Epithelial cell of proximal tubule (primary cell): ENCODE measurements around the gene RBM44. TPM values are rescaled to one million over a fixed set of nuclear protein-coding genes. Genes with fewer than 3 reads are reported as not detected.
"Not testable (repeated sequence)": the region's sequence is repeated elsewhere in the genome, so short reads cannot be mapped to it uniquely, and the experiment has no call there.

ENCODE experiments used
- DNase-seq: peaks from one replicate; pipeline ENCODE4 v3.0.0-alpha.2; 2011; ENCODE audit warnings: low read depth
- H3K4me3 ChIP-seq: 2 replicates; pipeline ENCODE4 v1.5.1; 2011; ENCODE audit warnings: low read depth, mild to moderate bottlenecking, low read length
- total RNA-seq: library from RNA; depleted of rRNA; stranded (reverse); fragments of >200 nt; gene quantifications from 2 replicates; pipeline ENCODE4 v1.2.3, GENCODE V29; 2015
- TF ChIP-seq, protein P1 (sequence below): conservative IDR thresholded peaks from 2 replicates; pipeline ENCODE4 v1.5.1; 2012; ENCODE audit warnings: low read depth, mild to moderate bottlenecking, low read length

Gene RBM44, protein sequence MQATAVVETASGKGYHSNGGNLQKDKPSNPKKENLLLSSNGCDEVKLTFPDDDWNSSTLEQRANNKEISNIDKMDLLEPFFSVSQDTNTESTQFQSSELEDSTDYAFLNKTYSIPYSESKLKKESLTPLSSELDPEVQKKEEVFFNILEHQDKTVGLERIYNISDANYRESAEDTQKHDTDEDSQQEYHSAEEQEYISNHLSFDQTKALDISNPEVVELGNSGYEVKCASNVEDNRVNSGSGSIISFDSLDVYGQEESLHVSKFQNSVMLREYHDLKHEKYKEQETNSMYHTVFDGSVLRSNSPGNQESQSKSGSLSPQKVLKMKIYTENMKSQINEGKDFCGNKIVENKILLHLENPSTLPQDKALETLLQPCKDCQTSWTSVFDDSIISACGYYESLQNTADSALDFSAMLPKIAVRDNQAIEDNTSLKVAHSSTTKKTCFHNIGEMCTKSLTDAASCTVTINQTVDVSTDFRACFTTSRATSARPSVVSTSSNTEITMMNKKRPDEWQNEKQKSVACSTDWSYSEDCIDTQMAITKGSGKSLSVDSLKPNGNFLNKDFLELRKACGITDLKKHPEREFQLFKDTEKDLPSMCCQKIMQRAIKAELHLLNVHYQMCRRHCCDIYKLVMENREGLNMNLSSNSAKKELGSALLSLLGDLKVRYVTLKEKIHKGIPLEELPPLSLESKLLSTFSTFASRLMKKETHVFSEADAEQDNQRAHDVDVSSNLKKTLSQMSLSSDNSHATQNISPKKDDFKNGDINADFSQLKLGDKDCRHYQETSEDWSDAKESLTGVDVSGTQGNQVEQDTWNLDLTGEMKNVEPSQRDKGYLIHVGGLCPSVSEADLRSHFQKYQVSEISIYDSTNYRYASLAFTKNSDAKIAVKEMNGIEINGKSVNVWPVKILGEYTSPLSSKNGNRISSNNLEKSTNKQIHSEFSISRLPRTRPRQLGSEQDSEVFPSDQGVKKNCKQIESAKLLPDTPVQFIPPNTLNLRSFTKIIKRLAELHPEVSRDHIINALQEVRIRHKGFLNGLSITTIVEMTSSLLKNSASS
- 0.14 and 0.75 TPM in 2 replicates for total RNA-seq

DNA sequence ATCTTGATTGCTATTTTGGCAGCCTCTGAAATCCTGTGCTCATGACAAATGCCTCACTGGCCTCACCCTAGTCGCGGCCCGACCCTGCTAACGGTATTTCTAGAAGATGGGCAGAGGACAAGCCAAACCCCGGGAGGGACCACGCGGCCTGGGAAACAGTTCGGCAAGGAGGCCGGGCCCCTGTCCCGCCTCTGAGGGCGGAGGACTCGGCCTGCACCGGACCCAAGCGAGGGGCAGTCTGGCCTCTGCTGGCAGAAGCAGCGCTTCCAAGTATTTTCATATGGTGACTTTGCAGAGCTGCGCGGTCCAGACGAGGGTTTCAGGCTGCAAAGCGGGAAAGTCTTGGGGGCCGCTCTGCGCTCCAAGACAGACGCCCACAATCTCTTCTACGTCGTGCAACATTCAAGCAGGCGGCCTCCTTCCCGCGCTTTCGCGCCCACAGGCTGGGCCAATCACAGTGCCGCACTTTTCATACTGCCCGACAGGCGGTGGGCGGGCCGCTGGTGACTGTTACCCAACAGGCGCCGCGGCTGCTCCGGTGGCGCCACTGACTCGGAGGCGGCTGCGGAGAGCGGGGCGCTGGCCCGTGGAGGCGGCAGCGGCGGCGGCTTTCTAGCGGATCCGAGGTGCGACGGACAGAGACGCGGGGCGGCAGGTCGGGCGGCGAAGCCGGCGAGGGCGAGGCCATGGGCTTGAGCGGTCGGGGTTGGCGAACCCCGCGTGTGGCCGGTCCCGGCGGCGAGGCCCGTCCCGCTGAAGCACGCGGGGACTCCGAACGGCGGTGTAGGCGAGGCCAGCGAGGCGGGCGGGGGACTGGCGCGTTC is at the start of gene RBM44:
Gene RBM44, plus strand, starts transcription at position 544 of the 824 bp plus-strand sequence. CDS start 14,831 bp downstream, outside the sequence.
- DNase-seq: no peak
- no peak within 1 kb of the TSS for H3K4me3 ChIP-seq
- TF ChIP-seq, protein P1, sequence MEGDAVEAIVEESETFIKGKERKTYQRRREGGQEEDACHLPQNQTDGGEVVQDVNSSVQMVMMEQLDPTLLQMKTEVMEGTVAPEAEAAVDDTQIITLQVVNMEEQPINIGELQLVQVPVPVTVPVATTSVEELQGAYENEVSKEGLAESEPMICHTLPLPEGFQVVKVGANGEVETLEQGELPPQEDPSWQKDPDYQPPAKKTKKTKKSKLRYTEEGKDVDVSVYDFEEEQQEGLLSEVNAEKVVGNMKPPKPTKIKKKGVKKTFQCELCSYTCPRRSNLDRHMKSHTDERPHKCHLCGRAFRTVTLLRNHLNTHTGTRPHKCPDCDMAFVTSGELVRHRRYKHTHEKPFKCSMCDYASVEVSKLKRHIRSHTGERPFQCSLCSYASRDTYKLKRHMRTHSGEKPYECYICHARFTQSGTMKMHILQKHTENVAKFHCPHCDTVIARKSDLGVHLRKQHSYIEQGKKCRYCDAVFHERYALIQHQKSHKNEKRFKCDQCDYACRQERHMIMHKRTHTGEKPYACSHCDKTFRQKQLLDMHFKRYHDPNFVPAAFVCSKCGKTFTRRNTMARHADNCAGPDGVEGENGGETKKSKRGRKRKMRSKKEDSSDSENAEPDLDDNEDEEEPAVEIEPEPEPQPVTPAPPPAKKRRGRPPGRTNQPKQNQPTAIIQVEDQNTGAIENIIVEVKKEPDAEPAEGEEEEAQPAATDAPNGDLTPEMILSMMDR: no peak

DNA sequence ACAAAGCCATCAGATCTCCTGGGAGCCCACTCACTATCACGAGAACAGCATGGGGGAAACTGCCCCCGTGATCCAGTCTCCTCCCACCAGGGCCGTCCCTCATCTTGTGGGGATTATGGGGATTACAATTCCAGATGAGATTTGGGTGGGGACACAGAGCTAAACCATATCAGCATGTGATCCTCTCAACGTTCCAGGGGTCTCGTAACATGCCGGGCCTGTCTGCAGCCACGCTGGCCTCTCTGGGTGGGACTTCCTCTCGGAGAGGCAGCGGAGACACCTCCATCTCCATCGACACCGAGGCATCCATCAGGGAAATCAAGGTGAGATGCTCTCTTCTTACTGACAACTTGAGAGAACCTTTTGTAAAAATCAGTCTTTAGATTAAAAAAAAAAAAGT is 49.6 kb upstream of the RBM44 start:
- TF ChIP-seq, protein P1: no peak
- DNase-seq: no peak
- H3K4me3 ChIP-seq: no peak overlapping the region

DNA sequence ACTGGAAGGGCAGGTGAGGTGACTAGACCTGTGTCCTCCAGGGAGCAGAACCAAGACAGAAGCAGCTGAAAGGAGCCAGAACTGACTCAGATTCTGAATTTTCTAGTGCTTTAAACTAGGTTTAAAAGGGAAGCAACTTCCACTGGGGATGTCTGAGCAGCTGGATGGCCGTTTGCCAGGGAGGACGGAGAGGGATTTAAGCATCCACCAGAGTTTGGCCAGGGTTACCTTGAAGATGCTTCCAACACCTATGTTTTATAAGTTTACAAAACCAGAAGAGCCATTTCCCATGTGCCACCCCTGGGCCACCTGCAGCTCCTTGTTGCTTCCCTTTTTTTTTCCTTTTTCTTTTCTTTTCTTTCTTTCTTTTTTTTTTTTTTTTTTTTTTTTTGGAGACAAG is 48.6 kb upstream of the RBM44 start:
- TF ChIP-seq, protein P1: no peak
- H3K4me3 ChIP-seq: no peak overlapping the region
- no peak for DNase-seq

DNA sequence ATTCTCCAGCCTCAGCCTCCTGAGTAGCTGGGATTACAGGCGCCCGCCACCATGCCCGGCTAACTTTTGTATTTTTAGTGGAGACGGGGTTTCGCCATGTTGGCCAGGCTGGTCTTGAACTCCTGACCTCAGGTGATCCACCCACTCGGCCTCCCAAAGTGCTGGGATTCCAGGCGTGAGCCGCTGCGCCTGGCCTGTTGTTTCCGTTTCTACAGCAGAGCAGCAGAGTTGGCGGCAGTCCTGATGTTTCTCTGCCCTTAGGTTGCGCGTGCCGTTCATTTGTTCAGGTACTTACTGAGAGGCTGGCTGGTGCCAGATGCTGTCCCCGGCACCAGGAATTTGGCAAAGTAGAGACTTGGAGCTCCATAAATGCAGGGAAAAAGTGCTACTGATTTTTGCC is 48.1 kb upstream of the RBM44 start:
- DNase-seq, H3K4me3 ChIP-seq: not testable (repeated sequence)

DNA sequence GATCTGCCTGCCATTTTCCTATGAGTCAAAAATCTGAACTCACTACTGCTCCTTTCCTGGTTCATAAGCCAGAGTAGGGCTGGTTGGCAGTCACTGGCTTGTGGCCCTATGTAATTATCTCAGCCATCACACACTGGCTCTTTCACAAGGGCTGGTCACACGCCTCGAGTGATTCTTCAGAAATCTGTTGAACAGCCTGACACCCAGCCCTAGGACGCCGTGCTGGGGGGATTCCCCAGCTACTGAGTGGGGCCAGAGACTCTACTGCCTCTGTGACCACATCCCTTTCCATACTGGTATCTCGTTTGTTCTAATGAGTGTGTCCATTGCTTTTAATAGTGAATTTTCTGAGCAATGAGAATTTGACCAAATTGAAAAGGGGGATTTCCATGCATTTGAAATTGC is 45.8 kb upstream of the RBM44 start:
- H3K4me3 ChIP-seq: no peak overlapping the region

DNA sequence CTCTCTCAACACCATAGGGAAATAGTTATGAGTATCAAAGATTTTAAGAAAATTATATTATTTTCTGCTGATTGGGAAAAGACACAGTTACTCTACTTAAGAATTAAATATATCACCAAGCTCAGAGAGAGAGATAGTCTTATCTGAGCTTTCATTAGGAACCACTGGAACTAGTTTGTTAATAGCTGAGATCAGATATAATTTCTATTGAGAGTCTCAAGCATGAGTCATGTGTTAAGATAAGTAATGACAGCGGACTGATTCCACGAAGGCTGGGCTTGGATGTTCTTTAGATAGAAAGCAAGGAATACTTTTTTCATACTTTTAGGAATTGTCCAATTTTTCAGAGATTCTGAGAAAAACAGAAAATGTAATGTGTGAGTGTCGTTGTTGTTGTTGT is 44.4 kb upstream of the RBM44 start:
- H3K4me3 ChIP-seq: no peak overlapping the region
- TF ChIP-seq, protein P1: no peak
- no peak for DNase-seq

More for the DNA sequence above, 45.8 kb upstream of the RBM44 start:
- TF ChIP-seq, protein P1: no peak
- DNase-seq: no peak
